Esophagus squamous epithelium (tissue), 4 donors: ENCODE results near the gene RAB27B.

Source experiments
- POLR2A ChIP-seq, 4 donors: fragments of 450-650 bp; IDR thresholded peaks; one replicate each; pipeline ENCODE4 v1.6.1; 2017; ENCODE audit warnings: antibody characterized with exemption in 4 of 4, mild to moderate bottlenecking in 4 of 4, moderate library complexity in 3 of 4
- TF ChIP-seq, protein P1 (sequence below), 6 experiments: fragments of 450-650 bp in 4 of 6; fragments of 200-600 bp in 2 of 6; sonication (generic) in 2 of 6; IDR thresholded peaks; one replicate each; pipeline ENCODE4 v1.5.1; 2016 to 2019; ENCODE audit warnings: antibody characterized with exemption in 6 of 6, mild to moderate bottlenecking in 4 of 6, moderate library complexity in 4 of 6

DNA sequence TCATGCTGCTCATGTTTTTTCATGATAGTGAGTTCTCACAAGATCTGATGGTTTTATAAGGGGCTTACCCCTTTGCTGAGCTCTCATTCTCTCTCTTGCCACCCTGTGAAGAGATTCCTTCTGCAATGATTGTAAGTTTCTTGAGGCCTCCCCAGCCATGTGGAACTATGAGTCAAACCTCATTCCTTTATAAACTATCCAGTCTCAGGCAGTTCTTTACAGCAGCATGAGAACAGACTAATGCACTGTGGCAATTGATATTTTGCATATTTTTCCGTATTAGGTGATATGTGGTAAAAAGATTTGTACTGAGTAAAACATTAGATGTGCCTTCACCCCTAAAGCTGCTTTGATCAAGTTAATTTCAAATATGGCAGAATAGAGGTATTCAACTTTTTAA is 48.8 kb downstream of the RAB27B start:
- TF ChIP-seq, protein P1, sequence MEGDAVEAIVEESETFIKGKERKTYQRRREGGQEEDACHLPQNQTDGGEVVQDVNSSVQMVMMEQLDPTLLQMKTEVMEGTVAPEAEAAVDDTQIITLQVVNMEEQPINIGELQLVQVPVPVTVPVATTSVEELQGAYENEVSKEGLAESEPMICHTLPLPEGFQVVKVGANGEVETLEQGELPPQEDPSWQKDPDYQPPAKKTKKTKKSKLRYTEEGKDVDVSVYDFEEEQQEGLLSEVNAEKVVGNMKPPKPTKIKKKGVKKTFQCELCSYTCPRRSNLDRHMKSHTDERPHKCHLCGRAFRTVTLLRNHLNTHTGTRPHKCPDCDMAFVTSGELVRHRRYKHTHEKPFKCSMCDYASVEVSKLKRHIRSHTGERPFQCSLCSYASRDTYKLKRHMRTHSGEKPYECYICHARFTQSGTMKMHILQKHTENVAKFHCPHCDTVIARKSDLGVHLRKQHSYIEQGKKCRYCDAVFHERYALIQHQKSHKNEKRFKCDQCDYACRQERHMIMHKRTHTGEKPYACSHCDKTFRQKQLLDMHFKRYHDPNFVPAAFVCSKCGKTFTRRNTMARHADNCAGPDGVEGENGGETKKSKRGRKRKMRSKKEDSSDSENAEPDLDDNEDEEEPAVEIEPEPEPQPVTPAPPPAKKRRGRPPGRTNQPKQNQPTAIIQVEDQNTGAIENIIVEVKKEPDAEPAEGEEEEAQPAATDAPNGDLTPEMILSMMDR (IDR thresholded peaks at IDR 0.05) = no peak
- TF ChIP-seq POLR2A (IDR thresholded peaks at IDR 0.05) = no peak
